Measurements from ENCODE around the gene KIAA0825.

KIAA0825 gene

GRCh38 chr5:94243612-94244011, 374.8 kb downstream of the KIAA0825 start:
- DNase-seq (ENCODE audit: low read depth, low spot score): no peak

GRCh38 chr5:94240993-94241651, 377.3 kb downstream of the KIAA0825 start:
- no peak for DNase-seq (ENCODE audit: low read depth, low spot score)

DNA sequence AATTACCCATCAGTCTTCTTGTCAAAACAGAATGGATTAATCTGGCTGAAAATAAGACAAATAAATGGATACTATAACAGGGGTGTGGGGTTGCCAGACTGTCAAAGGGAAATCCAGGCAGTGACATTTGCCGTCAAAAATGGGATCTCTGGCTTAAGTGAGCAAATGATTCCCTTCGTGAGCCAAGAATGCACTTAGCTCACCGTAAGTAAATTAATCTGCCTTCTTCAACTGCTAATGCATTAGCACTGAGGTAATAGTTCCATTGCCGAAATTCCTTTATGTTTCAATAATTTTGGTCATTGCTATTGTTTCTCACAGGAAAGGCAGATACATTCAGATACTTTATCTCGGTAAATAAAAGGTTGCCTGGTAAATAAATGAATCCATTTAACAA, 377.8 kb downstream of the KIAA0825 start:
- DNase-seq (ENCODE audit: low read depth, low spot score): no peak

GRCh38 chr5:94240134-94240533, 378.3 kb downstream of the KIAA0825 start:
- no peak for DNase-seq (ENCODE audit: low read depth, low spot score)

DNA sequence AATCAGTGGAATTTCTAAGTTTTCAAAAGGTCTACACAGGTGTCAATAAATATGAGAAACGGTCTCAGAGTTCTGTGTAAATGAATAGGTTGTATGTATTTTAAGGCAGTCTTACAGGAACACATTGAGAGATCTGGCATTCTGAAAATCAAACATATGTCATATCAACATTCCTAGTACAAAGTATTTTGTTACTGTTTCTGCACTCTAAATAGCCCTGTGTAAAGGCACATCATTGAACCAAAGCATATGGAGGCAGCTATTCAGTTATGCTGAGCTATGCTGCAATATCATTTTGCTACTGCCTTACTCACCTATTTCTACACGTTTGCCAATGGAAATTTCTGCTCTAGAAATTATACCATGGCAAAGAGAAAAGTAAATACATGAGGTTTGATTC, 379.1 kb downstream of the KIAA0825 start:
- no peak for DNase-seq (ENCODE audit: low read depth, low spot score)

DNA sequence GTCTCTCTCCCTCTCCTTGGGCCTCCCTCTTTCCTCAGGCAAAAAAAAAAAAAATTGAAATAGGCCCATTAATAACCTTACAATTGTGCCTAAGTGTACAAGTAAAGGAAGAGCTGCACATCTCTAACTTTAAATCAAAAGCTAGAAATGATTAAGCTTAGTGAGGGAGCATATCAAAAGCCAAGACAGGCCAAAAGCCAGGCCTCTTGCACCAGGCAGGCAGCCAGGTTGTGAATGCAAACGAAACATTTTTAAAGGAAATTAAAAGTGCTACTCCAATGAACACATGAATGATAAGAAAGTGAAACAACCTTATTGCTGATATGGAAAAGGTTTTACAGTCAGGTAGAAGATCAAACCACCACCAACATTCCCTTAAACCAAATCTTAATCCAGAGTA, 383.4 kb downstream of the KIAA0825 start:
- no peak for DNase-seq (ENCODE audit: low read depth, low spot score)

- DNase-seq (ENCODE audit: low read depth, low spot score): peak; percentile 10
Observed at GRCh38 chr5:94228791-94229190, 389.6 kb downstream of the KIAA0825 start.

- no peak for DNase-seq (ENCODE audit: low read depth, low spot score)
Observed at GRCh38 chr5:94223235-94223634, 395.2 kb downstream of the KIAA0825 start.

DNA sequence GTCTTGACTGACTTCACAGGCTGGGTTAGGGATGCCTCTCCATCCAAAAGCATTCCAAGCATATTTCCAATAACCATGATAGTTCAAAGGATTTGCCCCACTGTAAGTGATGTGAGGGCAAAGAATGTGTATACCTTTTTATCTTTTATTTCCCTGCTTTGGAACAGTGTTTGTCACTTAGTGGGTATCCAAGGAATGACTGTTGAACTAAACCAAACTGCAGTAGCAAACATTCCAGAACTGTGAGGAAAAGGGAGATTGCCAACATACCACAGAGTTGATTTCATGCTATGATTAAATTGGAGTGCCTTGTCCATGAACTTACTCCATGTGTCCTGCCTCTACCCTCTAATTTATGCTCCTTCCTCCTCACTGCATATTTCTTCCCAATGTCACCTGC, 400.0 kb downstream of the KIAA0825 start:
- DNase-seq (ENCODE audit: low read depth, low spot score): no peak

- DNase-seq (ENCODE audit: low read depth, low spot score): no peak
Observed at GRCh38 chr5:94217745-94218144, 400.7 kb downstream of the KIAA0825 start.

GRCh38 chr5:94217216-94217615, 401.2 kb downstream of the KIAA0825 start:
- DNase-seq (ENCODE audit: low read depth, low spot score): no peak

DNA sequence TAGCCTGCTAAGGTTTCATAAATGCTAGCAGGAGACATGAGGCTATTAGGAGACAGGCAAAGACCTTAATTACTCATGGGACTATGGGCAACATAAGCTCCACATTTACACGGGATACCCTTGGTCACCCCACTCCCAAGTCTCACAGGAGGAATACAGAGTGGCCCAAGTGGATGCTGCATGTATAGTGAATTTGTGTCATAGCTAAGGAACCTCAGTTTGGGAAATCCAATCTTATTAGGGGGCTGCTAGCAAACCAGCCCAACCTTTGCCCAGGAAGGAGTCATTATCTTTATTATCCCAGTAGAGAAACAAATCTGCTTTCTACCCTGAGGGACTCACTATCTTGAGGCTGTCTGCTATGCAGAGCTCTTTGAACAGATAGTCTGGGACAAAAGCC, 405.9 kb downstream of the KIAA0825 start:
- no peak for DNase-seq (ENCODE audit: low read depth, low spot score)

GRCh38 chr5:94209774-94210355, 408.5 kb downstream of the KIAA0825 start:
- DNase-seq (ENCODE audit: low read depth, low spot score): no peak

DNA sequence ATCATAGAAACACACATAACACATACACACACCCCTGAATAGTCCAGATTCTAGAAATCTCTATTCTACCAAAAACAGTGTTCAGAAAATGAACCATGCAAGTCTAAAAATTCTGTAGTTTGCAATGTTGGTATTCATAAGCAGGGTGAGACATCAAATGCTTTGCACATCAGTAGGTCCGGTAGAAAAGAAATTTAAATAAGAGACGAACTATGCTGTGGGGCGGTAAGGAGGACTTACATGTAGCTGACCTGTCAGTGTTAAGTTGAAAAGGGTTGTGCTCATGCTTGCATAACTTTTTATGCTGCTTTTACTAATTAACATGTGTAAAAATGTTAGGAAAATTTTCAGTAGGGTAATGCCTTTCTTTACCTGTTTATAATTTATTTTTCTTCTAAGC, 409.1 kb downstream of the KIAA0825 start:
- no peak for DNase-seq (ENCODE audit: low read depth, low spot score)

- no peak for DNase-seq (ENCODE audit: low read depth, low spot score)
Observed at GRCh38 chr5:94199566-94199965, 418.8 kb downstream of the KIAA0825 start.

DNA sequence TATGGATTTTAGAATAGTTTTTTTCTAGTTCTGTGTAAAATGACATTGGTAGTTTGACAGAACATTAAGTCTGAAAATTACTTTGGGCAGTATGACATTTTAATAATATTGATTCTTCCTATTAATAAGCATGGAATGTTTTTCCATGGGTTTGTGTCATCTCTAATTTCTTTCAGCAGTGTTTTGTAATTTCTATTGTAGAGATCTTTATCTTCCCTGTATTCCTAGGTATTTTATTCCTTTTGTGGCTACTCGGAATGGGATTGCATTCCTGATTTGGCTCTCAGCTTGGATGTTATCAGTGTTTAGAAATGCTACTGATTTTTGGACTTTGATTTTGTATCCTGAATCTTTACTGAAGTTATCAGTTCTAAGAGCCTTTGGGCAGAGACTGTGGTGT, 420.4 kb downstream of the KIAA0825 start:
- DNase-seq (ENCODE audit: low read depth, low spot score): no peak

- no peak for DNase-seq (ENCODE audit: low read depth, low spot score)
Observed at GRCh38 chr5:94196953-94197352, 421.5 kb downstream of the KIAA0825 start.

DNA sequence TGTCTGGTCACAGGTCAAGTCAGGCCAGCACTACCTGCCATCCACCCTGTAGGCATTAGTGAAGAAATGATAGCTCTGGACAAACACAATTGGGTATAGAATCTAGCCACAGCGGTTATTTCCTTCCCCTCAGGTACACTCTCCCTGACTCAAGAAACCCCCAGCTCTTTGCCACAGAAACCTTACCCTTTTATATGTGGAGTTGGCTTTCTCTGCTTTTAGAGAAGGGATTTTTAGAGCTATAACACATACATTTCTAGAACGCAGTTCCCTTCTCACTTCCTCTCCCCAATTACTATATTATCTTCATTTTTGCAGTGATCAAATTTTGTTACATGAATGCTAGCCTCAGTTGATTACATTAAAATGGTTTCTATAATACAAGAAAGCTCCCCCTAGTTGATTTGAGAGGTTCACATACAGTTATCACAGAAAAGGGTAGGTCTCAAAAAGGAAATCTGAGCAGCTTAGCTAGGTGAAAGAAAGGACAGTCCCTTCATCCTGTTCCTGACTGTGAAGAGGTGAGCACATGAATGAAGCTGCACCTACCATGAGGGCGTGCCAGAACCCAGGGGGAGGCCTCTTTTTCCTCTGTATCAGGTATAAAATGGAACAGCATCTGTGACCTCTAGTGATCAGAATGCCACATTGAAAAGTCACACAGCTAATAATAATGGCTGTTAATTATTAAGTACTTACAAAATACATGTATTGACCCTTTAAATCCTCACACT, 425.6 kb downstream of the KIAA0825 start:
- no peak for DNase-seq (ENCODE audit: low read depth, low spot score)

GRCh38 chr5:94191604-94192003, 426.8 kb downstream of the KIAA0825 start:
- no peak for DNase-seq (ENCODE audit: low read depth, low spot score)

DNA sequence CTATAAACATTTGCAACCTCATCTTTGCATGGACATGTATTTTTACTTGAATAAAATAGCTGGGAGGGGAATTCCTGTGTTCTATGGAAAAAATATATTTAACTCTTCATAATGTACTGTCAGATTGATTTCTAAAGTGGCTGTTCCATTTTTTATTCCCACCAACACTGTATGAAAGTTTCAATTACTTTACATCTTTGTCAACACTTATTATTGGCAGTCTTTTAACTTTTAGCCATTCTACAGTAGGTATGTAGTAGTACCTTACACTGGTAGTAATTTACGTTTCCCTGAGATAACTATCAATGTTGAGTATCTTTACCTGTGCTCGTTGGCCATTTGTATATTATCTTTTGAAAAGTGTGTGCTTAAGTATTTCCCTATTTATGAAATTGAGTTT, 429.7 kb downstream of the KIAA0825 start:
- DNase-seq (ENCODE audit: low read depth, low spot score): no peak

- no peak for DNase-seq (ENCODE audit: low read depth, low spot score)
Observed at GRCh38 chr5:94184870-94185269, 433.5 kb downstream of the KIAA0825 start.

- peak; percentile 9 for DNase-seq (ENCODE audit: low read depth, low spot score)
Observed at GRCh38 chr5:94181895-94182294, 436.5 kb downstream of the KIAA0825 start.

- DNase-seq (ENCODE audit: low read depth, low spot score): no peak
Observed at GRCh38 chr5:94180761-94181160, 437.6 kb downstream of the KIAA0825 start.

Data from ELF-1 (cell line).